HG03460 (cell line): ENCODE results near the gene AP3S2.
"Not testable (repeated sequence)": the region's sequence is repeated elsewhere in the genome, so short reads cannot be mapped to it uniquely, and the experiment has no call there.

Source experiments
- ATAC-seq: cut with Tn5 transposase; IDR thresholded peaks from one replicate; pipeline ENCODE4 v1.9.1; 2021; ENCODE audit not compliant: unreplicated experiment

Gene AP3S2

GRCh38 chr15:89836267-89837133 lies 57.3 kb downstream of the AP3S2 start:
- no peak for ATAC-seq

GRCh38 chr15:89835176-89835564 lies 58.6 kb downstream of the AP3S2 start:
- no peak for ATAC-seq

GRCh38 chr15:89834465-89835175 lies 59.2 kb downstream of the AP3S2 start:
- not testable (repeated sequence) for ATAC-seq

GRCh38 chr15:89833966-89834365 lies 59.8 kb downstream of the AP3S2 start:
- no peak for ATAC-seq

GRCh38 chr15:89830639-89831038 lies 63.2 kb downstream of the AP3S2 start:
- no peak for ATAC-seq

- no peak for ATAC-seq
These were observed 64.0 kb downstream of the AP3S2 start for GRCh38 chr15:89829616-89830440.

GRCh38 chr15:89829161-89829560 lies 64.6 kb downstream of the AP3S2 start:
- no peak for ATAC-seq

GRCh38 chr15:89828281-89829145 lies 65.3 kb downstream of the AP3S2 start:
- no peak for ATAC-seq

- no peak for ATAC-seq
These were observed 66.0 kb downstream of the AP3S2 start for GRCh38 chr15:89827829-89828228.

- no peak for ATAC-seq
These were observed 66.8 kb downstream of the AP3S2 start for GRCh38 chr15:89826671-89827655.

GRCh38 chr15:89825271-89825940 lies 68.4 kb downstream of the AP3S2 start:
- no peak for ATAC-seq

- no peak for ATAC-seq
These were observed 69.3 kb downstream of the AP3S2 start for GRCh38 chr15:89824607-89824867.

GRCh38 chr15:89823836-89824606 lies 69.8 kb downstream of the AP3S2 start:
- ATAC-seq: no peak

- ATAC-seq: no peak
These were observed 70.7 kb downstream of the AP3S2 start for GRCh38 chr15:89822951-89823711.

- no peak for ATAC-seq
These were observed 71.2 kb downstream of the AP3S2 start for GRCh38 chr15:89822611-89822950.

GRCh38 chr15:89822026-89822425 lies 71.8 kb downstream of the AP3S2 start:
- no peak for ATAC-seq
